Urinary bladder (tissue), 4 donors: ENCODE results near the gene PPARD. TPM values are rescaled to one million over a fixed set of nuclear protein-coding genes. Genes with fewer than 3 reads are reported as not detected.
"Not testable (repeated sequence)": the region's sequence is repeated elsewhere in the genome, so short reads cannot be mapped to it uniquely, and the experiment has no call there.

Source experiments
- DNase-seq: peaks from one replicate; pipeline ENCODE4 v3.0.0-alpha.2; 2015; ENCODE audit errors: extremely low spot score
- H3K27ac ChIP-seq: one replicate; pipeline ENCODE4 v1.5.1; 2013; ENCODE audit warnings: low read depth, mild to moderate bottlenecking, moderate library complexity
- H3K36me3 ChIP-seq: one replicate; pipeline ENCODE4 v1.6.1; 2013; ENCODE audit warnings: mild to moderate bottlenecking, moderate library complexity; ENCODE audit not compliant: insufficient read depth
- H3K4me1 ChIP-seq: one replicate; pipeline ENCODE4 v1.6.1; 2013; ENCODE audit warnings: mild to moderate bottlenecking, moderate library complexity; ENCODE audit not compliant: insufficient read depth
- H3K4me3 ChIP-seq: one replicate; pipeline ENCODE4 v1.5.1; 2013; ENCODE audit warnings: low read depth, low read length
- WGBS: extraction: QIAGEN DNeasy Blood & Tissue Kit; methylation state at CpG from one replicate; pipeline ENCODE4 v1.1.7; 2013; 5-methylcytosine and 5-hydroxymethylcytosine counted together
- polyA plus RNA-seq: library from polyadenylated mRNA; stranded (reverse); fragments of 200-250 nt; gene quantifications from one replicate; pipeline ENCODE4 v1.2.3, GENCODE V29; 2013
- total RNA-seq: library from RNA; depleted of rRNA; stranded (reverse); fragments of >200 nt; gene quantifications from one replicate; pipeline ENCODE4 v1.2.3, GENCODE V29; 2014
- donor health status: healthy with polysubstance abuse.
- donor health status: healthy.

The PPARD gene
- total and polyA plus RNA-seq, 2 donors: 5.8 to 30.1 TPM

GRCh38 chr6:35321091-35321490 lies 21.3 kb upstream of the PPARD start:
- no peak for DNase-seq
- Histone ChIP-seq H3K27ac (no peak overlapping the region), H3K4me1 (no peaks in the 10 kb centered on the region), H3K36me3 (no peaks in the 10 kb centered on the region), H3K4me3 (no peak overlapping the region)
- WGBS: 95% methylated on average over 8 of the region's 8 CpGs

- Histone ChIP-seq H3K27ac (no peak overlapping the region), H3K4me1 (no peaks in the 10 kb centered on the region), H3K4me3 (no peak overlapping the region), H3K36me3 (no peaks in the 10 kb centered on the region)
- WGBS: 36% methylated on average over 7 of the region's 7 CpGs
- no peak for DNase-seq
Measured at GRCh38 chr6:35327349-35328027, 14.9 kb upstream of the PPARD start.

- H3K4me3 ChIP-seq: no peak overlapping the region
- no peaks in the 10 kb centered on the region for H3K4me1 ChIP-seq
- DNase-seq: no peak
- H3K36me3 ChIP-seq: no peaks in the 10 kb centered on the region
- 90% methylated on average over 1 of the region's 1 CpG for WGBS
- no peak overlapping the region for H3K27ac ChIP-seq
Measured at GRCh38 chr6:35328108-35328723, 14.1 kb upstream of the PPARD start.

GRCh38 chr6:35328965-35329364 lies 13.4 kb upstream of the PPARD start:
- not testable (repeated sequence) for DNase-seq, H3K27ac ChIP-seq
- WGBS: 94% methylated on average over 8 of the region's 8 CpGs

GRCh38 chr6:35330541-35331119 lies 11.7 kb upstream of the PPARD start:
- DNase-seq: no peak
- Histone ChIP-seq H3K4me3 (no peak overlapping the region), H3K4me1 (no peaks in the 10 kb centered on the region), H3K36me3 (no peaks in the 10 kb centered on the region), H3K27ac (no peak overlapping the region)
- WGBS: 94% methylated on average over 9 of the region's 9 CpGs

More at GRCh38 chr6:35328965-35329364, 13.4 kb upstream of the PPARD start:
- H3K4me3 ChIP-seq, H3K4me1 ChIP-seq, H3K36me3 ChIP-seq: not testable (repeated sequence)

GRCh38 chr6:35332074-35332887 lies 10.1 kb upstream of the PPARD start:
- H3K4me3 ChIP-seq, H3K4me1 ChIP-seq, DNase-seq, H3K27ac ChIP-seq, H3K36me3 ChIP-seq: not testable (repeated sequence)
- 79% methylated on average over 9 of the region's 9 CpGs for WGBS

GRCh38 chr6:35341557-35341956 lies 801 bp upstream of the PPARD start:
- Histone ChIP-seq H3K27ac (no peak overlapping the region), H3K4me1 (peaks cover 1% of the 10 kb centered on the region), H3K4me3 (no peak overlapping the region), H3K36me3 (no peaks in the 10 kb centered on the region)
- WGBS: 84% methylated on average over 13 of the region's 13 CpGs
- no peak for DNase-seq

- H3K36me3 ChIP-seq: no peaks in the 10 kb centered on the region
- peak overlapping the region; percentile 78 for H3K4me3 ChIP-seq
- WGBS: 9% methylated on average over 13 of the region's 13 CpGs
- peaks cover 1% of the 10 kb centered on the region for H3K4me1 ChIP-seq
- no peak for DNase-seq
- H3K27ac ChIP-seq: peak overlapping the region; percentile 90
Measured at GRCh38 chr6:35343092-35343834, 905 bp downstream of the PPARD start.

- no peaks in the 10 kb centered on the region for H3K36me3 ChIP-seq
- H3K27ac ChIP-seq: no peak overlapping the region
- WGBS: 55% methylated on average over 6 of the region's 6 CpGs
- DNase-seq: no peak
- peak overlapping the region; percentile 78 for H3K4me3 ChIP-seq
- peaks cover 1% of the 10 kb centered on the region for H3K4me1 ChIP-seq
Measured at GRCh38 chr6:35343835-35344550, 1.6 kb downstream of the PPARD start.

- no peak for DNase-seq
- H3K4me3 ChIP-seq: no peak overlapping the region
- peaks cover 1% of the 10 kb centered on the region for H3K36me3 ChIP-seq
- H3K4me1 ChIP-seq: no peaks in the 10 kb centered on the region
- 85% methylated on average over 4 of the region's 4 CpGs for WGBS
- H3K27ac ChIP-seq: no peak overlapping the region
Measured at GRCh38 chr6:35351422-35351821, 9.1 kb downstream of the PPARD start.

- peaks cover 1% of the 10 kb centered on the region for H3K36me3 ChIP-seq
- no peak for DNase-seq
- over 99% methylated on average over 2 of the region's 2 CpGs for WGBS
Measured at GRCh38 chr6:35352735-35353134, 10.4 kb downstream of the PPARD start.

GRCh38 chr6:35354361-35355135 lies 12.2 kb downstream of the PPARD start:
- Histone ChIP-seq H3K4me1 (no peaks in the 10 kb centered on the region), H3K27ac (no peak overlapping the region), H3K36me3 (peaks cover 1% of the 10 kb centered on the region), H3K4me3 (no peak overlapping the region)
- 95% methylated on average over 13 of the region's 13 CpGs for WGBS
- DNase-seq: no peak

More at GRCh38 chr6:35352735-35353134, 10.4 kb downstream of the PPARD start:
- Histone ChIP-seq H3K27ac (no peak overlapping the region), H3K4me3 (no peak overlapping the region), H3K4me1 (no peaks in the 10 kb centered on the region)
